ENCODE data around the gene IGFBPL1. TPM values are rescaled to one million over a fixed set of nuclear protein-coding genes. Genes with fewer than 3 reads are reported as not detected.

The IGFBPL1 gene
- total and polyA plus RNA-seq, 2 of the 13 experiments (the other 11 are each of a cell fraction or from before 2014, with no cell fraction given): 0.24 TPM; not detected in 1

GRCh38 chr9:38386319-38386895 lies 37.8 kb downstream of the IGFBPL1 start (continued):
- TF ChIP-seq, protein P1, sequence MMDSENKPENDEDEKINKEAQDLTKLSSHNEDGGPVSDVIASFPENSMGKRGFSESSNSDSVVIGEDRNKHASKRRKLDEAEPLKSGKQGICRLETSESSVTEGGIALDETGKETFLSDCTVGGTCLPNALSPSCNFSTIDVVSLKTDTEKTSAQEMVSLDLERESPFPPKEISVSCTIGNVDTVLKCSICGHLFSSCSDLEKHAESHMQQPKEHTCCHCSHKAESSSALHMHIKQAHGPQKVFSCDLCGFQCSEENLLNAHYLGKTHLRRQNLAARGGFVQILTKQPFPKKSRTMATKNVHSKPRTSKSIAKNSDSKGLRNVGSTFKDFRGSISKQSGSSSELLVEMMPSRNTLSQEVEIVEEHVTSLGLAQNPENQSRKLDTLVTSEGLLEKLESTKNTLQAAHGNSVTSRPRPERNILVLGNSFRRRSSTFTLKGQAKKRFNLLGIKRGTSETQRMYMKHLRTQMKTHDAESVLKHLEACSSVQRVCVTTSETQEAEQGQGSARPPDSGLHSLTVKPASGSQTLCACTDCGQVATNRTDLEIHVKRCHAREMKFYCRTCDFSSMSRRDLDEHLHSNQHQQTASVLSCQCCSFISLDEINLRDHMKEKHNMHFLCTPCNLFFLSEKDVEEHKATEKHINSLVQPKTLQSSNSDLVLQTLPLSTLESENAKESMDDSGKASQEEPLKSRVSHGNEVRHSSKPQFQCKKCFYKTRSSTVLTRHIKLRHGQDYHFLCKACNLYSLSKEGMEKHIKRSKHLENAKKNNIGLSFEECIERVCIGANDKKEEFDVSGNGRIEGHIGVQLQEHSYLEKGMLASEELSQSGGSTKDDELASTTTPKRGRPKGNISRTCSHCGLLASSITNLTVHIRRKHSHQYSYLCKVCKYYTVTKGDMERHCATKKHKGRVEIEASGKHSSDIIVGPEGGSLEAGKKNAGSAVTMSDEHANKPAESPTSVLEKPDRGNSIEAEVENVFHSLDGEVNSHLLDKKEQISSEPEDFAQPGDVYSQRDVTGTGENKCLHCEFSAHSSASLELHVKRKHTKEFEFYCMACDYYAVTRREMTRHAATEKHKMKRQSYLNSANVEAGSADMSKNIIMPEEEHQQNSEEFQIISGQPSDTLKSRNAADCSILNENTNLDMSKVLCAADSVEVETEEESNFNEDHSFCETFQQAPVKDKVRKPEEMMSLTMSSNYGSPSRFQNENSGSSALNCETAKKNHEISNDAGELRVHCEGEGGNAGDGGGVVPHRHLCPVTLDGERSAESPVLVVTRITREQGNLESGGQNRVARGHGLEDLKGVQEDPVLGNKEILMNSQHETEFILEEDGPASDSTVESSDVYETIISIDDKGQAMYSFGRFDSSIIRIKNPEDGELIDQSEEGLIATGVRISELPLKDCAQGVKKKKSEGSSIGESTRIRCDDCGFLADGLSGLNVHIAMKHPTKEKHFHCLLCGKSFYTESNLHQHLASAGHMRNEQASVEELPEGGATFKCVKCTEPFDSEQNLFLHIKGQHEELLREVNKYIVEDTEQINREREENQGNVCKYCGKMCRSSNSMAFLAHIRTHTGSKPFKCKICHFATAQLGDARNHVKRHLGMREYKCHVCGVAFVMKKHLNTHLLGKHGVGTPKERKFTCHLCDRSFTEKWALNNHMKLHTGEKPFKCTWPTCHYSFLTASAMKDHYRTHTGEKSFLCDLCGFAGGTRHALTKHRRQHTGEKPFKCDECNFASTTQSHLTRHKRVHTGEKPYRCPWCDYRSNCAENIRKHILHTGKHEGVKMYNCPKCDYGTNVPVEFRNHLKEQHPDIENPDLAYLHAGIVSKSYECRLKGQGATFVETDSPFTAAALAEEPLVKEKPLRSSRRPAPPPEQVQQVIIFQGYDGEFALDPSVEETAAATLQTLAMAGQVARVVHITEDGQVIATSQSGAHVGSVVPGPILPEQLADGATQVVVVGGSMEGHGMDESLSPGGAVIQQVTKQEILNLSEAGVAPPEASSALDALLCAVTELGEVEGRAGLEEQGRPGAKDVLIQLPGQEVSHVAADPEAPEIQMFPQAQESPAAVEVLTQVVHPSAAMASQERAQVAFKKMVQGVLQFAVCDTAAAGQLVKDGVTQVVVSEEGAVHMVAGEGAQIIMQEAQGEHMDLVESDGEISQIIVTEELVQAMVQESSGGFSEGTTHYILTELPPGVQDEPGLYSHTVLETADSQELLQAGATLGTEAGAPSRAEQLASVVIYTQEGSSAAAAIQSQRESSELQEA (CRISPR knock-in tag; IDR thresholded peaks at IDR 0.05; ENCODE audit: not compliant biosample characterization): no peak
- TF ChIP-seq ZNF597 (CRISPR knock-in tag; IDR thresholded peaks at IDR 0.05) (no peak), CHD2 (IDR thresholded peaks at IDR 0.05; ENCODE audit: low read depth, low read length) (no peak), TRAFD1 (CRISPR knock-in tag; IDR thresholded peaks at IDR 0.05; ENCODE audit: borderline replicate concordance) (no peak), POLR2A (IDR thresholded peaks at IDR 0.05; ENCODE audit: insufficient read depth in 1 of 2, low read depth in 2 of 2, low read length in 2 of 2) (0 out of 4 replicates have a peak, but pooled peaks of 1 of the 2 experiments have one; percentile 29), ZNF563 (CRISPR knock-in tag; IDR thresholded peaks at IDR 0.05) (no peak), PRMT3 (CRISPR knock-in tag; IDR thresholded peaks at IDR 0.05; ENCODE audit: borderline replicate concordance, low read depth) (no peak), ARID5B (CRISPR knock-in tag; IDR thresholded peaks at IDR 0.05) (peak; percentile 74), MIER2 (CRISPR knock-in tag; IDR thresholded peaks at IDR 0.05) (no peak), TERF1 (CRISPR knock-in tag; IDR thresholded peaks at IDR 0.05) (no peak)

Measured in HepG2 (cell line).